GDM1 (cell line): ENCODE results near the gene COX18.

Experiments
- DNase-seq: peaks from one replicate; lab custom pipeline; 2025; lab: John Stamatoyannopoulos, UW

COX18 gene

GRCh38 chr4:73053076-73053475 lies 16.4 kb downstream of the COX18 start:
- DNase-seq = no peak

GRCh38 chr4:73051625-73052024 lies 17.9 kb downstream of the COX18 start:
- DNase-seq = no peak

- no peak for DNase-seq
These were observed 23.6 kb downstream of the COX18 start for GRCh38 chr4:73045879-73046278.

GRCh38 chr4:73037057-73037456 lies 32.5 kb downstream of the COX18 start:
- DNase-seq = no peak

- no peak for DNase-seq
These were observed 33.4 kb downstream of the COX18 start for GRCh38 chr4:73036123-73036522.

GRCh38 chr4:73034896-73035295 lies 34.6 kb downstream of the COX18 start:
- DNase-seq = no peak

- DNase-seq = no peak
These were observed 40.9 kb downstream of the COX18 start for GRCh38 chr4:73028621-73029020.

- DNase-seq = peak; percentile 13
These were observed 47.9 kb downstream of the COX18 start for GRCh38 chr4:73021634-73022033.

- no peak for DNase-seq
These were observed 50.0 kb downstream of the COX18 start for GRCh38 chr4:73019462-73020047.

GRCh38 chr4:73018595-73018994 lies 50.9 kb downstream of the COX18 start:
- DNase-seq = no peak

GRCh38 chr4:73013310-73013709 lies 56.2 kb downstream of the COX18 start:
- no peak for DNase-seq

GRCh38 chr4:73012673-73013072 lies 56.8 kb downstream of the COX18 start:
- no peak for DNase-seq

GRCh38 chr4:73011629-73011985 lies 57.9 kb downstream of the COX18 start:
- no peak for DNase-seq

- DNase-seq = no peak
These were observed 58.5 kb downstream of the COX18 start for GRCh38 chr4:73010789-73011628.

GRCh38 chr4:73007526-73008100 lies 61.9 kb downstream of the COX18 start:
- no peak for DNase-seq

- no peak for DNase-seq
These were observed 63.1 kb downstream of the COX18 start for GRCh38 chr4:73006286-73006990.

GRCh38 chr4:73005514-73005913 lies 64.0 kb downstream of the COX18 start:
- DNase-seq = no peak
